Ovary (tissue), 9 donors: ENCODE measurements around the gene CFAP97D1. TPM values are rescaled to one million over a fixed set of nuclear protein-coding genes. Genes with fewer than 3 reads are reported as not detected.

Experiments
- DNase-seq, 5 donors: peaks; one replicate each; pipeline ENCODE4 v3.0.0-alpha.2; 2019 to 2020
- H3K27ac ChIP-seq, 2 donors: fragments of 200-600 bp; one replicate each; pipeline versions ENCODE4 v1.5.1 to v1.8.0; 2019 to 2022
- H3K27me3 ChIP-seq: fragments of 200-600 bp; one replicate; pipeline ENCODE4 v1.8.0; 2022
- H3K36me3 ChIP-seq: fragments of 200-600 bp; sonication (generic); one replicate; pipeline ENCODE4 v1.5.1; 2019
- H3K4me1 ChIP-seq: one replicate; pipeline ENCODE4 v1.8.1; 2013; ENCODE audit warnings: mild to moderate bottlenecking, moderate library complexity; ENCODE audit not compliant: insufficient read depth
- H3K4me3 ChIP-seq: fragments of 200-600 bp; sonication (generic); one replicate; pipeline ENCODE4 v1.5.1; 2017
- H3K9me3 ChIP-seq, 2 donors: fragments of 200-600 bp in 1 of 2; sonication (generic) in 1 of 2; one replicate each; pipeline versions ENCODE4 v1.5.1 to v1.8.1; 2013 to 2019; ENCODE audit warnings: mild to moderate bottlenecking in 1 of 2, moderate library complexity in 1 of 2
- CTCF ChIP-seq, 3 donors: fragments of 450-650 bp in 2 of 3; fragments of 200-600 bp in 1 of 3; IDR thresholded peaks; one replicate each; pipeline versions ENCODE4 v1.5.1 to v1.8.0; 2016 to 2022; ENCODE audit warnings: antibody characterized with exemption in 3 of 3, mild to moderate bottlenecking in 1 of 3
- EP300 ChIP-seq: sonication (generic); formaldehyde crosslinking; IDR thresholded peaks from one replicate; pipeline ENCODE4 v1.6.1; 2017; ENCODE audit warnings: antibody characterized with exemption
- POLR2A ChIP-seq: fragments of 450-650 bp; IDR thresholded peaks from one replicate; pipeline ENCODE4 v1.6.1; 2017; ENCODE audit warnings: antibody characterized with exemption, mild to moderate bottlenecking, moderate library complexity
- WGBS, 3 donors: extraction: QIAGEN DNeasy Blood & Tissue Kit in 1 of 3; methylation state at CpG; one replicate each; pipeline versions ENCODE4 v1.1.5 to v1.1.7; 2013 to 2017; 5-methylcytosine and 5-hydroxymethylcytosine counted together
- intact Hi-C, 4 donors: fragments of 100-400 bp; cut with DNase I; formaldehyde crosslinking; loops; one replicate each; pipeline versions ENCODE4 v1.11.0 to v1.15.1; 2022 to 2023
- polyA plus RNA-seq, 2 donors: library from polyadenylated mRNA; stranded (reverse); fragments of 200-250 nt in 1 of 2; fragments of 350-450 nt in 1 of 2; fragmentation: Illumina TruSeq in 1 of 2; extraction: RNeasy Lipid Tissue Mini Kit (QIAGEN cat#74804) in 1 of 2; gene quantifications; one replicate each; pipeline ENCODE4 v1.2.3, GENCODE V29; 2013 to 2014
- total RNA-seq, 7 donors: library from RNA; depleted of rRNA in 2 of 7; stranded (reverse); fragments of >200 nt in 2 of 7; fragmentation: NEBNext Ultra II Directional in 3 of 7; extraction: Animal tissue kit (Norgen Biotek cat#: 25700) in 3 of 7; gene quantifications; one replicate each; pipeline versions ENCODE4 v1.1.0 to v1.2.4, GENCODE V29; 2016 to 2023
- donor health status: DM: no; HTN: no; CAD: no; lungs with moderate emphysema.
- donor health status: DM: no; HTN: no; CAD: no.
- donor health status: Bipolar disorder and iron deficiency.
- donor health status: DM: yes; HTN: yes; CAD: no.
- donor health status: DM: no; HTN: no; CAD: no.
- donor health status: DM: yes; HTN: yes; CAD: no.

The CFAP97D1 gene
- total and polyA plus RNA-seq, 9 donors = 0.15 TPM; not detected in 8

GRCh38 chr17:43827596-43827995 lies 47.4 kb downstream of the CFAP97D1 start:
- 97% methylated on average over 9 of the region's 9 CpGs for WGBS, 3 donors
- no peaks in the 10 kb centered on the region for H3K27me3 ChIP-seq
- no peaks in the 10 kb centered on the region for H3K36me3 ChIP-seq
- no peaks in the 10 kb centered on the region for H3K9me3 ChIP-seq
- no peak for DNase-seq
- H3K4me1 ChIP-seq = peaks cover 4% of the 10 kb centered on the region
- TF ChIP-seq EP300 = no peak
- TF ChIP-seq CTCF (IDR thresholded peaks at IDR 0.05) = no peak
- TF ChIP-seq POLR2A = no peak
- H3K27ac ChIP-seq = no peak overlapping the region
- no peak overlapping the region for H3K4me3 ChIP-seq
- intact Hi-C loops = no loop called here

- Histone ChIP-seq H3K4me3 (no peak overlapping the region), H3K9me3 (no peaks in the 10 kb centered on the region), H3K4me1 (peaks cover 7% of the 10 kb centered on the region), H3K27ac (no peak overlapping the region), H3K36me3 (no peaks in the 10 kb centered on the region), H3K27me3 (no peaks in the 10 kb centered on the region)
- TF ChIP-seq EP300 (no peak), CTCF (IDR thresholded peaks at IDR 0.05) (no peak), POLR2A (no peak)
- 92 to 93% (median 93%) methylated on average over 12 to 14 of the region's 14 CpGs for WGBS, 3 donors
- intact Hi-C loops = no loop called here
- no peak for DNase-seq
Measured at GRCh38 chr17:43829738-43830137, 49.5 kb downstream of the CFAP97D1 start.

- Histone ChIP-seq H3K4me3 (no peak overlapping the region), H3K27ac (no peak overlapping the region), H3K9me3 (no peaks in the 10 kb centered on the region), H3K36me3 (no peaks in the 10 kb centered on the region), H3K27me3 (no peaks in the 10 kb centered on the region), H3K4me1 (peaks cover 7% of the 10 kb centered on the region)
- WGBS, 3 donors = 92 to 100% (median 96%) methylated on average over 7 of the region's 7 CpGs
- intact Hi-C loops = no loop called here
- TF ChIP-seq POLR2A (no peak), CTCF (IDR thresholded peaks at IDR 0.05) (no peak), EP300 (no peak)
- DNase-seq = no peak
Measured at GRCh38 chr17:43830510-43831140, 50.4 kb downstream of the CFAP97D1 start.

GRCh38 chr17:43831633-43832032 lies 51.4 kb downstream of the CFAP97D1 start:
- WGBS, 3 donors = 86 to 95% (median 90%) methylated on average over 8 of the region's 8 CpGs
- H3K27me3 ChIP-seq = no peaks in the 10 kb centered on the region
- H3K27ac ChIP-seq = no peak overlapping the region
- no peaks in the 10 kb centered on the region for H3K9me3 ChIP-seq
- no peak for DNase-seq
- intact Hi-C loops = no loop called here
- H3K4me1 ChIP-seq = peaks cover 7% of the 10 kb centered on the region
- no peaks in the 10 kb centered on the region for H3K36me3 ChIP-seq
- TF ChIP-seq POLR2A (no peak), EP300 (no peak), CTCF (IDR thresholded peaks at IDR 0.05) (no peak)
- no peak overlapping the region for H3K4me3 ChIP-seq
